K562 (cell line): ENCODE data around the gene SMYD1. TPM values are rescaled to one million over a fixed set of nuclear protein-coding genes. Genes with fewer than 3 reads are reported as not detected.

ENCODE experiments used
- BRD9 ChIP-seq: fragments of 450-650 bp; IDR thresholded peaks from 2 replicates; pipeline ENCODE4 v1.6.1; 2018; ENCODE audit warnings: low read depth; ENCODE audit not compliant: partially characterized antibody
- ELF1 ChIP-seq: fragments of 200-800 bp; sonication (Bioruptor generic); IDR thresholded peaks from 2 replicates; pipeline ENCODE4 v1.6.1; 2016; ENCODE audit warnings: missing genetic modification characterization, missing compliant biosample characterization
- ESRRA ChIP-seq: fragments of 450-650 bp; IDR thresholded peaks from 2 replicates; pipeline ENCODE4 v1.6.1; 2014; ENCODE audit warnings: low read depth, mild to moderate bottlenecking, moderate library complexity, borderline replicate concordance
- HSF4 ChIP-seq: fragments of 250-450 bp; sonication (Bioruptor Pico); IDR thresholded peaks from 2 replicates; pipeline ENCODE4 v2.1.2; 2022; ENCODE audit warnings: mild to moderate bottlenecking, moderate library complexity, borderline replicate concordance
- KLF13 ChIP-seq: fragments of 450-650 bp; IDR thresholded peaks from 2 replicates; pipeline ENCODE4 v1.6.1; 2016; ENCODE audit warnings: missing genetic modification characterization, low read depth, mild to moderate bottlenecking, missing compliant biosample characterization, moderate library complexity, borderline replicate concordance
- L3MBTL2 ChIP-seq: fragments of 450-650 bp; IDR thresholded peaks from 2 replicates; pipeline ENCODE4 v1.6.1; 2016; ENCODE audit warnings: mild to moderate bottlenecking, moderate library complexity
- MCM3 ChIP-seq: fragments of 450-650 bp; IDR thresholded peaks from 2 replicates; pipeline ENCODE4 v1.6.1; 2016
- MCM7 ChIP-seq, 2 experiments: fragments of 450-650 bp; IDR thresholded peaks; 2 replicates each; pipeline ENCODE4 v1.6.1; 2016 to 2018
- PCBP1 ChIP-seq: fragments of 200-400 bp; formaldehyde crosslinking; IDR thresholded peaks from 2 replicates; pipeline ENCODE4 v1.6.1; 2018; ENCODE audit warnings: mild to moderate bottlenecking, low read depth, low read length; ENCODE audit not compliant: poor library complexity, severe bottlenecking
- PHB2 ChIP-seq: fragments of 450-650 bp; IDR thresholded peaks from 2 replicates; pipeline ENCODE4 v1.6.1; 2017; ENCODE audit warnings: low read depth
- RNF219 ChIP-seq: fragments of 250-450 bp; sonication (Bioruptor Pico); IDR thresholded peaks from 2 replicates; pipeline ENCODE4 v1.5.0; 2022; ENCODE audit warnings: mild to moderate bottlenecking
- SRSF9 ChIP-seq: fragments of 200-400 bp; formaldehyde crosslinking; IDR thresholded peaks from 2 replicates; pipeline ENCODE4 v1.6.1; 2017; ENCODE audit warnings: low read depth, low read length, borderline replicate concordance
- STAT5A ChIP-seq: IDR thresholded peaks from 2 replicates; pipeline ENCODE4 v1.6.1; 2012; ENCODE audit warnings: low read length, inconsistent platforms, borderline replicate concordance
- UBTF ChIP-seq, 2 experiments: IDR thresholded peaks; 2 replicates each; pipeline ENCODE4 v1.6.1; 2012; ENCODE audit warnings: improper control_type of control experiment in 2 of 2, low read depth in 2 of 2, low read length in 2 of 2, borderline replicate concordance in 1 of 2
- USF2 ChIP-seq: sonication (generic); formaldehyde crosslinking; IDR thresholded peaks from 2 replicates; pipeline ENCODE4 v1.5.0; 2020; ENCODE audit warnings: missing genetic modification reagents
- ZBTB34 ChIP-seq: fragments of 250-450 bp; sonication (Bioruptor Pico); IDR thresholded peaks from 2 replicates; pipeline ENCODE4 v1.8.0; 2021; ENCODE audit warnings: mild to moderate bottlenecking, moderate library complexity
- ZNF174 ChIP-seq: fragments of 250-450 bp; sonication (Bioruptor Pico); IDR thresholded peaks from 2 replicates; pipeline ENCODE4 v1.4.0; 2020; ENCODE audit warnings: mild to moderate bottlenecking
- ZNF274 ChIP-seq: IDR thresholded peaks from 2 replicates; pipeline ENCODE4 v1.6.1; 2011; ENCODE audit warnings: low read depth, mild to moderate bottlenecking, low read length, moderate library complexity, borderline replicate concordance
- ZNF324 ChIP-seq: fragments of 250-450 bp; sonication (Bioruptor Pico); IDR thresholded peaks from 2 replicates; pipeline ENCODE4 v1.4.0; 2020; ENCODE audit warnings: mild to moderate bottlenecking
- ZNF507 ChIP-seq: conservative IDR thresholded peaks from 2 replicates; pipeline ENCODE4 v1.6.1; 2017; ENCODE audit warnings: missing genetic modification characterization, missing compliant biosample characterization
- ZNF512 ChIP-seq: IDR thresholded peaks from 2 replicates; pipeline ENCODE4 v1.6.1; 2016; ENCODE audit warnings: missing genetic modification characterization, missing compliant biosample characterization
- ZNF785 ChIP-seq: fragments of 250-450 bp; sonication (Bioruptor Pico); IDR thresholded peaks from 2 replicates; pipeline ENCODE4 v1.4.0; 2020; ENCODE audit warnings: mild to moderate bottlenecking
- polyA plus RNA-seq, 8 experiments: library from polyadenylated mRNA; depleted of rRNA in 4 of 8; stranded (reverse) in 5 of 8; unstranded in 3 of 8; fragments of >200 nt; fragmentation: Nextera tagmentation in 2 of 8; fragmentation: Illumina TruSeq in 1 of 8; extraction: Ambion mirVana in 2 of 8; extraction: Trizol in 1 of 8; gene quantifications; 2 replicates each; pipeline versions ENCODE4 v1.2.1 to v1.2.3, GENCODE V29; 2011 to 2014; ENCODE audit warnings: inconsistent platforms in 1 of 8, missing spikeins in 1 of 8
- total RNA-seq, 7 experiments: library from RNA; depleted of rRNA in 6 of 7; stranded (reverse); fragments of >200 nt in 6 of 7; fragmentation: Illumina TruSeq in 2 of 7; extraction: Trizol in 2 of 7; gene quantifications; 2 replicates each; pipeline versions ENCODE4 v1.2.1 to v1.2.3, GENCODE V29; 2011 to 2021; ENCODE audit warnings: low replicate concordance in 1 of 7

The SMYD1 gene
- total and polyA plus RNA-seq, 9 of the 15 experiments (the other 6 are each of a cell fraction or from before 2014, with no cell fraction given) = not detected

DNA sequence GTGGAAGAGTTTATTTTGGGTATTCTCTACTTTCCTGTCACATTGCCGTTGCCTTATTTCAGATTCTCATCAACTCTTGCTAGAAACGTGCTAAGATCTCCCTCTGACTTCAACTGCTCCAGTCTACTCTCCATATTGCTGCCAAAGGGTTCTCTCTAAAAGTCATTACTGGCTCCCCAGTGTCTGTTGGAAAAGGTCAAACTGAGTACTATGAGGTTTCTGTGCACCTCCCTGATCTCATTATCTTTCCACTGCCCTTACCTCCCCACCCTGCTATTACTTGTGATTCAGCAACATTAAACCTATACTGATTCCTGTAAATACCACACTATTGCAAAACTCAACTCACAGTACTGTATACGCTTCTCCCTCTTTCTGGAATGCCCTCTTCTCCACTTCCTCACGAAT is 10.2 kb upstream of the SMYD1 start (continued):
- no peak for TF ChIP-seq UBTF (IDR thresholded peaks at IDR 0.05; ENCODE audit: borderline replicate concordance in 1 of 2, low read depth in 2 of 2, low read length in 2 of 2)
- TF ChIP-seq USF2 (CRISPR knock-in tag) = no peak
- TF ChIP-seq BRD9 = peak; percentile 32
- TF ChIP-seq L3MBTL2 = no peak
- TF ChIP-seq STAT5A = peak; percentile 53
- TF ChIP-seq ZBTB34 = no peak
- TF ChIP-seq ZNF274 = no peak
- TF ChIP-seq ZNF785 = no peak
- TF ChIP-seq ZNF324 (CRISPR knock-in tag) = no peak
- no peak for TF ChIP-seq MCM7 (IDR thresholded peaks at IDR 0.05)
- TF ChIP-seq ZNF507 (tag) = no peak
- no peak for TF ChIP-seq KLF13 (tag)
- TF ChIP-seq PCBP1 = no peak
- no peak for TF ChIP-seq PHB2
- no peak for TF ChIP-seq MCM3
- TF ChIP-seq SRSF9 = no peak
- TF ChIP-seq HSF4 = no peak
- no peak for TF ChIP-seq ZNF512 (tag)
- no peak for TF ChIP-seq ELF1 (tag)
- TF ChIP-seq ZNF174 (CRISPR knock-in tag) = no peak
- TF ChIP-seq RNF219 (CRISPR knock-in tag) = no peak
- TF ChIP-seq ESRRA = peak; percentile 18; the same call in 1 of the 2 replicates
